HepG2 (cell line): ENCODE data around the gene MAN2B2. TPM values are rescaled to one million over a fixed set of nuclear protein-coding genes. Genes with fewer than 3 reads are reported as not detected.
A peak's percentile ranks its signal among the peaks of the same experiment; 100 is the strongest.

Experiments used
- GMEB1 ChIP-seq: sonication (generic); formaldehyde crosslinking; IDR thresholded peaks from 2 replicates; pipeline ENCODE4 v1.5.1; 2020; ENCODE audit warnings: missing genetic modification reagents, mild to moderate bottlenecking, borderline replicate concordance
- MLXIP ChIP-seq: sonication (generic); formaldehyde crosslinking; IDR thresholded peaks from 2 replicates; pipeline ENCODE4 v1.9.0; 2021; ENCODE audit warnings: missing genetic modification reagents, borderline replicate concordance
- ONECUT2 ChIP-seq: sonication (generic); formaldehyde crosslinking; IDR thresholded peaks from 2 replicates; pipeline ENCODE4 v1.4.0; 2020; ENCODE audit warnings: missing genetic modification reagents
- POLR2G ChIP-seq: fragments of 200-400 bp; formaldehyde crosslinking; IDR thresholded peaks from 2 replicates; pipeline ENCODE4 v1.6.1; 2018; ENCODE audit warnings: mild to moderate bottlenecking, low read depth, low read length, moderate library complexity
- SMC3 ChIP-seq: IDR thresholded peaks from 2 replicates; pipeline ENCODE4 v1.6.1; 2011; ENCODE audit warnings: low read length, improper control_type of control experiment
- SOX5 ChIP-seq: IDR thresholded peaks from 2 replicates; pipeline ENCODE4 v1.6.1; 2016; ENCODE audit warnings: borderline replicate concordance
- STAG1 ChIP-seq: sonication (generic); formaldehyde crosslinking; IDR thresholded peaks from 2 replicates; pipeline ENCODE4 v1.4.0; 2020; ENCODE audit warnings: missing genetic modification reagents
- YEATS2 ChIP-seq: sonication (generic); formaldehyde crosslinking; IDR thresholded peaks from 2 replicates; pipeline ENCODE4 v1.4.0; 2020; ENCODE audit warnings: missing genetic modification reagents, borderline replicate concordance
- ZNF292 ChIP-seq: sonication (generic); formaldehyde crosslinking; IDR thresholded peaks from 2 replicates; pipeline ENCODE4 v1.8.1; 2022; ENCODE audit warnings: mild to moderate bottlenecking, low read depth, missing genetic modification reagents, borderline replicate concordance
- ZNF407 ChIP-seq: sonication (generic); formaldehyde crosslinking; IDR thresholded peaks from one replicate; pipeline ENCODE4 v1.5.1; 2020; ENCODE audit warnings: mild to moderate bottlenecking, missing genetic modification reagents; ENCODE audit errors: not compliant biosample characterization
- ZNF772 ChIP-seq: sonication (generic); formaldehyde crosslinking; IDR thresholded peaks from 2 replicates; pipeline ENCODE4 v1.5.0; 2020; ENCODE audit warnings: mild to moderate bottlenecking, missing genetic modification reagents
- polyA plus RNA-seq, 8 experiments: library from polyadenylated mRNA; depleted of rRNA in 3 of 8; stranded (reverse) in 7 of 8; unstranded in 1 of 8; fragments of >200 nt; fragmentation: Illumina TruSeq in 4 of 8; extraction: Trizol in 4 of 8; gene quantifications; 2 replicates each; pipeline versions ENCODE4 v1.2.1 to v1.2.3, GENCODE V29; 2011 to 2016; ENCODE audit warnings: low read depth in 4 of 8, missing spikeins in 1 of 8, mixed read lengths in 1 of 8; ENCODE audit not compliant: insufficient read depth in 1 of 8
- total RNA-seq, 5 experiments: library from RNA; depleted of rRNA; stranded (reverse); fragments of >200 nt; fragmentation: Illumina TruSeq; extraction: Trizol; gene quantifications; 2 replicates each; pipeline ENCODE4 v1.2.3, GENCODE V29; 2016; ENCODE audit warnings: low read depth in 1 of 5

The MAN2B2 gene
- total and polyA plus RNA-seq, 2 of the 13 experiments (the other 11 are each of a cell fraction or from before 2014, with no cell fraction given): 4.8 to 5.4 TPM

- TF ChIP-seq POLR2G (no peak), SOX5 (CRISPR knock-in tag) (peak; percentile 52; the same call in 1 of the 2 replicates), ONECUT2 (CRISPR knock-in tag) (peak; percentile 57; the same call in 1 of the 2 replicates), SMC3 (peak; percentile 86), YEATS2 (CRISPR knock-in tag) (peak; percentile 63; the same call in 1 of the 2 replicates), ZNF407 (CRISPR knock-in tag) (no peak), ZNF772 (CRISPR knock-in tag) (no peak), STAG1 (CRISPR knock-in tag) (peak; percentile 68), MLXIP (CRISPR knock-in tag) (peak; percentile 85; the same call in 1 of the 2 replicates), ZNF292 (CRISPR knock-in tag) (no peak), GMEB1 (CRISPR knock-in tag) (no peak)
Measured at GRCh38 chr4:6546681-6547447, 28.1 kb upstream of the MAN2B2 start (continued).
